ENCODE data around the gene TDO2. TPM values are rescaled to one million over a fixed set of nuclear protein-coding genes. Genes with fewer than 3 reads are reported as not detected.

Gene TDO2
- polyA plus RNA-seq, 1 donor from 2014 or later, result 0.73 TPM

- no peak overlapping the region for H3K4me2 ChIP-seq (ENCODE audit: low read length)
- no peaks in the 10 kb centered on the region for H3K27me3 ChIP-seq (ENCODE audit: insufficient read depth, low read depth, low read length)
- no peak overlapping the region for H3K4me3 ChIP-seq (ENCODE audit: low read length)
Observed at GRCh38 chr4:155943605-155944291, 40.3 kb downstream of the TDO2 start.

GRCh38 chr4:155944516-155944915, 41.0 kb downstream of the TDO2 start:
- H3K27ac ChIP-seq (ENCODE audit: low read length), result no peak overlapping the region
- no peak overlapping the region for H3K4me2 ChIP-seq (ENCODE audit: low read length)
- H3K9ac ChIP-seq (ENCODE audit: low read length), result no peak overlapping the region
- H3K79me2 ChIP-seq (replicated peaks; ENCODE audit: insufficient read depth, low read length), result no peaks in the 10 kb centered on the region
- H3K27me3 ChIP-seq (ENCODE audit: insufficient read depth, low read depth, low read length), result no peaks in the 10 kb centered on the region
- no peaks in the 10 kb centered on the region for H4K20me1 ChIP-seq (ENCODE audit: insufficient read depth)
- H3F3A ChIP-seq (ENCODE audit: insufficient read depth, low read length, poor library complexity, severe bottlenecking), result no peaks in the 10 kb centered on the region
- no peak overlapping the region for H3K4me3 ChIP-seq (ENCODE audit: low read length)
- no peaks in the 10 kb centered on the region for H3K36me3 ChIP-seq (ENCODE audit: insufficient read depth, low read length)
- no peaks in the 10 kb centered on the region for H3K9me2 ChIP-seq (ENCODE audit: insufficient read depth, low read length)
- TF ChIP-seq EP300 (conservative IDR thresholded peaks at IDR 0.05; ENCODE audit: poor library complexity, severe bottlenecking) (no peak), CTCF (IDR thresholded peaks at IDR 0.05; ENCODE audit: poor library complexity, severe bottlenecking) (no peak), SMC3 (conservative IDR thresholded peaks at IDR 0.05; ENCODE audit: poor library complexity) (no peak)
- H3K9me3 ChIP-seq (ENCODE audit: low read length), result no peaks in the 10 kb centered on the region
- no peak overlapping the region for H2AFZ ChIP-seq (ENCODE audit: low read depth, low read length)

More at GRCh38 chr4:155943605-155944291, 40.3 kb downstream of the TDO2 start:
- Histone ChIP-seq H3F3A (ENCODE audit: insufficient read depth, low read length, poor library complexity, severe bottlenecking) (no peaks in the 10 kb centered on the region), H3K9me2 (ENCODE audit: insufficient read depth, low read length) (no peaks in the 10 kb centered on the region), H3K79me2 (replicated peaks; ENCODE audit: insufficient read depth, low read length) (no peaks in the 10 kb centered on the region), H3K9me3 (ENCODE audit: low read length) (no peaks in the 10 kb centered on the region), H3K27ac (ENCODE audit: low read length) (no peak overlapping the region), H3K9ac (ENCODE audit: low read length) (no peak overlapping the region), H4K20me1 (ENCODE audit: insufficient read depth) (no peaks in the 10 kb centered on the region), H3K36me3 (ENCODE audit: insufficient read depth, low read length) (no peaks in the 10 kb centered on the region), H2AFZ (ENCODE audit: low read depth, low read length) (no peak overlapping the region)
- TF ChIP-seq POLR2AphosphoS5 (IDR thresholded peaks at IDR 0.05) (no peak), MXI1 (conservative IDR thresholded peaks at IDR 0.05; ENCODE audit: poor library complexity, severe bottlenecking) (no peak), REST (IDR thresholded peaks at IDR 0.05; ENCODE audit: borderline replicate concordance) (no peak), RAD21 (conservative IDR thresholded peaks at IDR 0.05) (no peak), CTCF (IDR thresholded peaks at IDR 0.05; ENCODE audit: poor library complexity, severe bottlenecking) (no peak), EZH2 (IDR thresholded peaks at IDR 0.05; ENCODE audit: borderline replicate concordance, insufficient read depth, low read length, poor library complexity, severe bottlenecking) (no peak), SMC3 (conservative IDR thresholded peaks at IDR 0.05; ENCODE audit: poor library complexity) (no peak), TAF1 (IDR thresholded peaks at IDR 0.05; ENCODE audit: low read depth) (no peak), EP300 (conservative IDR thresholded peaks at IDR 0.05; ENCODE audit: poor library complexity, severe bottlenecking) (no peak)

Data from neural cell (in vitro differentiated cells).